DOHH2 (cell line): Measurements from ENCODE around the gene CPLX1.

Source experiments
- H3F3A ChIP-seq: fragments of 200-600 bp; sonication (generic), shearing (Covaris generic); 2 replicates; pipeline ENCODE4 v1.6.0; 2016; ENCODE audit warnings: antibody characterized with exemption, mild to moderate bottlenecking; ENCODE audit not compliant: control insufficient read depth, insufficient read depth
- H3K27ac ChIP-seq: fragments of 200-600 bp; sonication (generic); 2 replicates; pipeline ENCODE4 v1.5.1; 2014; ENCODE audit warnings: low read depth, mild to moderate bottlenecking, low read length, moderate library complexity
- H3K27me3 ChIP-seq: fragments of 200-600 bp; sonication (generic); 2 replicates; pipeline ENCODE4 v1.6.1; 2014; ENCODE audit warnings: mild to moderate bottlenecking, low read length, mixed read lengths; ENCODE audit not compliant: control insufficient read depth
- H3K36me3 ChIP-seq: fragments of 200-600 bp; sonication (generic); 2 replicates; pipeline ENCODE4 v1.6.1; 2014; ENCODE audit warnings: mild to moderate bottlenecking, low read length, moderate library complexity, mixed read lengths; ENCODE audit not compliant: control insufficient read depth
- H3K4me1 ChIP-seq: fragments of 200-600 bp; sonication (generic); 2 replicates; pipeline ENCODE4 v1.6.1; 2014; ENCODE audit warnings: mild to moderate bottlenecking, low read length, mixed read lengths; ENCODE audit not compliant: control insufficient read depth
- H3K4me2 ChIP-seq: fragments of 200-600 bp; sonication (generic); 2 replicates; pipeline ENCODE4 v1.6.0; 2014; ENCODE audit warnings: mild to moderate bottlenecking, low read length, moderate library complexity
- H3K4me3 ChIP-seq: fragments of 200-600 bp; sonication (generic); 2 replicates; pipeline ENCODE4 v1.5.1; 2014; ENCODE audit warnings: mild to moderate bottlenecking, low read length, mixed read lengths
- H3K79me2 ChIP-seq: fragments of 200-600 bp; sonication (generic); 2 replicates; pipeline ENCODE4 v1.6.1; 2014; ENCODE audit warnings: mild to moderate bottlenecking, low read length, mixed read lengths; ENCODE audit not compliant: control insufficient read depth
- H3K9me2 ChIP-seq: fragments of 200-600 bp; sonication (generic); replicated peaks from 2 replicates; pipeline ENCODE4 v1.6.1; 2014; ENCODE audit warnings: mild to moderate bottlenecking, low read length, mixed read lengths; ENCODE audit not compliant: control insufficient read depth
- H3K9me3 ChIP-seq: fragments of 200-600 bp; sonication (generic); 2 replicates; pipeline ENCODE4 v1.6.1; 2014; ENCODE audit warnings: antibody characterized with exemption, low read length, mixed read lengths; ENCODE audit not compliant: control insufficient read depth, insufficient read depth
- H4K20me1 ChIP-seq: fragments of 200-600 bp; sonication (generic); 2 replicates; pipeline ENCODE4 v1.6.0; 2014; ENCODE audit warnings: low read depth, mild to moderate bottlenecking, antibody characterized with exemption, low read length, moderate library complexity; ENCODE audit not compliant: control insufficient read depth, insufficient read depth
- EZH2phosphoT487 ChIP-seq: fragments of 200-600 bp; sonication (generic); IDR thresholded peaks from 2 replicates; pipeline ENCODE4 v1.6.1; 2017; ENCODE audit warnings: borderline replicate concordance, mild to moderate bottlenecking, antibody characterized with exemption, low read length, moderate library complexity, mixed read lengths
- TF ChIP-seq, protein P1 (sequence below): fragments of 200-600 bp; sonication (generic); IDR thresholded peaks from one replicate; pipeline ENCODE4 v1.5.1; 2014; ENCODE audit warnings: antibody characterized with exemption, mild to moderate bottlenecking, low read depth, low read length; ENCODE audit not compliant: poor library complexity, severe bottlenecking

The CPLX1 gene

DNA sequence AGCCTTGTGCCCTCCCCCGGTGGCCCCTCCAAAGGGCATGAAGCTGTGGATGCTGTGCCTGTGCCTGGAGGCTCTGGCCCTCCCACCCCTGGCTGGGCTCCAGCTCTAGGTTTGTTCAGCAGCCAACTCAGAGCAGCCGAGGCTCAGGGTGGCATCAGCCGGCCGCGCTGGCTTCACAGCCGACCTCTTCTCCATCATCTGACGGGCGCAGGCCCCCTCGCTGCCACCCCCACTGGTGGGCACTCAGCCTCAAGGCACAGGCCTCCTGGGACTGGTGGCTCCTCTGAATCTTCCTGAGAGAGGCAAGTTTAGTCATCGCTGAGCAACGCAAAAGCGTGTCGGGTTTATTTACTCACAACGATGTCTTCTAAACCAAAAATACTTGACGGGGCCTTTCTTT lies 74.3 kb downstream of the CPLX1 start:
- H3K4me2 ChIP-seq, result no peak overlapping the region
- H3K79me2 ChIP-seq, result peaks cover 8% of the 10 kb centered on the region
- no peaks in the 10 kb centered on the region for H3K9me3 ChIP-seq
- 0 out of 2 replicates have a peak, but pooled peaks cover 2% of the 10 kb centered on the region for H3F3A ChIP-seq
- peaks cover 47% of the 10 kb centered on the region for H3K36me3 ChIP-seq
- no peak overlapping the region for H3K4me3 ChIP-seq
- no peak overlapping the region for H3K27ac ChIP-seq
- no peaks in the 10 kb centered on the region for H3K9me2 ChIP-seq
- no peaks in the 10 kb centered on the region for H3K27me3 ChIP-seq
- no peaks in the 10 kb centered on the region for H3K4me1 ChIP-seq
- no peaks in the 10 kb centered on the region; the same call in 1 of the 2 replicates for H4K20me1 ChIP-seq
- TF ChIP-seq, protein P1, sequence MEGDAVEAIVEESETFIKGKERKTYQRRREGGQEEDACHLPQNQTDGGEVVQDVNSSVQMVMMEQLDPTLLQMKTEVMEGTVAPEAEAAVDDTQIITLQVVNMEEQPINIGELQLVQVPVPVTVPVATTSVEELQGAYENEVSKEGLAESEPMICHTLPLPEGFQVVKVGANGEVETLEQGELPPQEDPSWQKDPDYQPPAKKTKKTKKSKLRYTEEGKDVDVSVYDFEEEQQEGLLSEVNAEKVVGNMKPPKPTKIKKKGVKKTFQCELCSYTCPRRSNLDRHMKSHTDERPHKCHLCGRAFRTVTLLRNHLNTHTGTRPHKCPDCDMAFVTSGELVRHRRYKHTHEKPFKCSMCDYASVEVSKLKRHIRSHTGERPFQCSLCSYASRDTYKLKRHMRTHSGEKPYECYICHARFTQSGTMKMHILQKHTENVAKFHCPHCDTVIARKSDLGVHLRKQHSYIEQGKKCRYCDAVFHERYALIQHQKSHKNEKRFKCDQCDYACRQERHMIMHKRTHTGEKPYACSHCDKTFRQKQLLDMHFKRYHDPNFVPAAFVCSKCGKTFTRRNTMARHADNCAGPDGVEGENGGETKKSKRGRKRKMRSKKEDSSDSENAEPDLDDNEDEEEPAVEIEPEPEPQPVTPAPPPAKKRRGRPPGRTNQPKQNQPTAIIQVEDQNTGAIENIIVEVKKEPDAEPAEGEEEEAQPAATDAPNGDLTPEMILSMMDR, result no peak
- no peak for TF ChIP-seq EZH2phosphoT487

DNA sequence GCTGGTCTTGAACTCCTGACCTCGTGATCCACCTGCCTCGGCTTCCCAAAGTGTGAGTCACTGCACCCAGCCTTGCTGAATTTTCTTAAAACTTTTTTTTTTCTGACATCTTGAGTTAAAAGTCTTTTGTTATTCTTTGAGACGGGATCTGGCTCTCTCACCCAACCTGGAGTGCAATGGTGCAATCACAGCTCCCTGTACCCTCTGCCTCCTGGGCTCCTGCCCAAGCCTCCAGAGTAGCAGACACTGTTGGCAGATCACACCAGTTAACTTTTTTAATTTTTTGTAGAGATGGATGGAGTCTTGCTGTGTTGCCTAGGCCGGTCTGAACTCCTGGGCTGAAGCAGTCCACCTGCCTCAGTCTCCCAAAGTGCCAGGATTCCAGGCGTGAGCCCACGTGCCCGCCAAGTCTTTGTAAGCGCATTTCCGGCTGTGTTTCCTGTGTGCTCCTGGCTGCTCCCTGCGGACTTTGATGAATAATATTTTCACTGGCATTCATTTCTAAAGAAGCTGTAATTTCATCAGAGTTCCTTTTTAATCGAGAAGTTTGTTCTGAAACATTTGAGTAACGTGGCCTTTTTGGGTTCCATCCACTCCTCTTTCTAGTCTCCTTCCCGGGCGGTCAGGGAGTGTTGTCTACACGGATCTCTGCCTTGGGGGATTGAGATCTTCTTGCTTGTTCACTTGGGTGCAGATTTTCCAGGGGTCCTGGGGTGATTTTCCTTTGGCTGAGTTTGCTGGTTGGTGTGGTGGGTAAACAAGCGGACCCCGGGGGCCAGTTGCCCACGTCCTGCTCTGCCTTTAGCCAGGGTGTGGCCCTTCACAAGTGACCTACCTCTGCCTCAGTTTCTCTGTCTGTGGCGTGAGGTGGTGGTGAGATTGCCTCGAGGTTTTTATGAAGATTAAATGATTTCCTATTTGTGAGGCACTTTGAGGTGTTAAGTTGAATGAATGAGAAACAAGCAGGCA lies 75.9 kb downstream of the CPLX1 start:
- H3K79me2 ChIP-seq, result peaks cover 8% of the 10 kb centered on the region
- no peaks in the 10 kb centered on the region for H3K27me3 ChIP-seq
- no peak overlapping the region for H3K27ac ChIP-seq
- TF ChIP-seq EZH2phosphoT487, result no peak
- TF ChIP-seq, protein P1, result no peak
- H3K4me3 ChIP-seq, result no peak overlapping the region
- no peaks in the 10 kb centered on the region for H3K4me1 ChIP-seq
- H3K9me3 ChIP-seq, result no peaks in the 10 kb centered on the region
- H3F3A ChIP-seq, result no peaks in the 10 kb centered on the region
- no peak overlapping the region for H3K4me2 ChIP-seq
- no peaks in the 10 kb centered on the region; the same call in 1 of the 2 replicates for H4K20me1 ChIP-seq
- H3K9me2 ChIP-seq, result no peaks in the 10 kb centered on the region
- H3K36me3 ChIP-seq, result peaks cover 47% of the 10 kb centered on the region

DNA sequence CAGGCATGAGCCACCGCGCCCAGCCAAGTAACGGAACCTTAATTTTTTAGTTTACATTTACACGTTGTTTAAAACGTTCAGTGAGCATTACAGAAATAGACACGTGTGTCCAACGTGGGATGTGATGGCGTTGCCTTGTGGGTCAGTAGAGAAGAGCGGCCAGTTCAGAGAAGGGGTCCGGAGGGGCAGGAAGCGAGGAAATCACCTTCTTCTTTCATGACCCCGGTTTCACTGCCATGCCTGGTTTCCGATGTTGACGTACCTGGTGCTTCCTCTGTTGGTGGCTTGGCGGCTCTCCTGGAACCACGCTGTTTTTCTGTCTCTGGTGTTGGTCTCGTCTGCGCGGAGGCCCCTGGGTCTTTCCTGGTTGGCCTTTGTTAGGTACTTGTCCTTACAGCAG lies 77.5 kb downstream of the CPLX1 start:
- peaks cover 40% of the 10 kb centered on the region for H3K36me3 ChIP-seq
- H3K4me2 ChIP-seq, result no peak overlapping the region
- no peaks in the 10 kb centered on the region for H3K27me3 ChIP-seq
- no peaks in the 10 kb centered on the region for H3K9me3 ChIP-seq
- H3K9me2 ChIP-seq, result no peaks in the 10 kb centered on the region
- H3K4me1 ChIP-seq, result no peaks in the 10 kb centered on the region
- no peak for TF ChIP-seq EZH2phosphoT487
- TF ChIP-seq, protein P1, result no peak
- peaks cover 8% of the 10 kb centered on the region for H3K79me2 ChIP-seq
- H4K20me1 ChIP-seq, result no peaks in the 10 kb centered on the region; the same call in 1 of the 2 replicates
- H3F3A ChIP-seq, result peaks cover 7% of the 10 kb centered on the region; the same call in 1 of the 2 replicates
- no peak overlapping the region for H3K4me3 ChIP-seq
- no peak overlapping the region for H3K27ac ChIP-seq
